H1 (cell line): ENCODE results near the gene ELMO3. TPM values are rescaled to one million over a fixed set of nuclear protein-coding genes. Genes with fewer than 3 reads are reported as not detected.
A peak's percentile ranks its signal among the peaks of the same experiment; 100 is the strongest.

Experiments used
- CTCF ChIA-PET: fragments of 300-600 bp; sonication (Branson Sonifier 250); formaldehyde crosslinking; loops from one replicate; lab custom pipeline; 2021; ENCODE audit not compliant: partially characterized antibody; lab: Charles Lee
- POLR2A ChIA-PET: fragments of 300-600 bp; sonication (Branson Sonifier 250); formaldehyde crosslinking; loops from one replicate; lab custom pipeline; 2021; ENCODE audit warnings: inconsistent platforms; ENCODE audit not compliant: partially characterized antibody; lab: Charles Lee
- DNase-seq, 2 experiments: peaks; one replicate each; pipeline versions ENCODE4 v3.0.0 to v3.0.0-alpha.2; 2010 to 2022; ENCODE audit warnings: low spot score in 2 of 2, low read depth in 1 of 2, mixed read lengths in 1 of 2
- FAIRE-seq: peaks from 2 replicates; lab custom pipeline; 2011; peaks lifted over from hg19 to GRCh38; lab: Jason Lieb, UNC
- H2AFZ ChIP-seq: 2 replicates; pipeline ENCODE4 v1.8.1; 2012; ENCODE audit warnings: low read length, inconsistent platforms
- H2AK5ac ChIP-seq: 2 replicates; pipeline ENCODE4 v1.6.1; 2013; ENCODE audit warnings: low read depth, low read length
- H2BK120ac ChIP-seq: replicated peaks from 2 replicates; pipeline ENCODE3; 2013; ENCODE audit warnings: low read depth, low read length, inconsistent platforms
- H2BK12ac ChIP-seq: 2 replicates; pipeline ENCODE4 v1.6.1; 2013; ENCODE audit warnings: low read depth, low read length
- H2BK15ac ChIP-seq: 2 replicates; pipeline ENCODE4 v1.6.1; 2013; ENCODE audit warnings: low read length
- H2BK20ac ChIP-seq: 2 replicates; pipeline ENCODE4 v1.6.1; 2013; ENCODE audit warnings: low read length
- H2BK5ac ChIP-seq: 2 replicates; pipeline ENCODE4 v1.6.1; 2013; ENCODE audit warnings: low read depth, low read length
- H3K14ac ChIP-seq: 2 replicates; pipeline ENCODE4 v1.6.1; 2013; ENCODE audit warnings: inconsistent platforms; ENCODE audit not compliant: insufficient read length
- H3K18ac ChIP-seq: 2 replicates; pipeline ENCODE4 v1.6.1; 2013; ENCODE audit warnings: low read length; ENCODE audit errors: extremely low read depth
- H3K23ac ChIP-seq: 2 replicates; pipeline ENCODE4 v1.6.1; 2013; ENCODE audit warnings: inconsistent platforms; ENCODE audit not compliant: insufficient read length
- H3K23me2 ChIP-seq: 2 replicates; pipeline ENCODE4 v1.6.1; 2013; ENCODE audit warnings: low read depth, low read length
- H3K27ac ChIP-seq: 2 replicates; pipeline ENCODE4 v1.6.1; 2011; ENCODE audit warnings: low read depth, low read length, inconsistent platforms
- H3K27me3 ChIP-seq, 4 experiments: replicated peaks in 1 of 4; 1 replicate in 1 of 4; 2 replicates in 3 of 4; pipeline versions ENCODE4 v1.6.1 to v1.8.1; 2011 to 2013; ENCODE audit warnings: low read length in 3 of 4, mild to moderate bottlenecking in 3 of 4, inconsistent platforms in 2 of 4, mixed read lengths in 2 of 4, moderate library complexity in 1 of 4; ENCODE audit not compliant: control insufficient read depth in 3 of 4, insufficient read depth in 3 of 4; ENCODE audit errors: extremely low read depth in 1 of 4
- H3K36me3 ChIP-seq, 4 experiments: 2 replicates each; pipeline versions ENCODE4 v1.6.1 to v1.8.1; 2011 to 2013; ENCODE audit warnings: mild to moderate bottlenecking in 4 of 4, low read length in 3 of 4, moderate library complexity in 2 of 4, control low read depth in 1 of 4, inconsistent platforms in 1 of 4; ENCODE audit not compliant: insufficient read depth in 4 of 4, control insufficient read depth in 2 of 4
- H3K4ac ChIP-seq: replicated peaks from 2 replicates; pipeline ENCODE3; 2013; ENCODE audit warnings: low read length, low read depth, mixed read lengths, inconsistent platforms; ENCODE audit not compliant: insufficient read length
- H3K4me1 ChIP-seq, 4 experiments: replicated peaks in 1 of 4; 1 replicate in 1 of 4; 2 replicates in 3 of 4; pipeline versions ENCODE4 v1.6.1 to v1.8.1; 2011 to 2013; ENCODE audit warnings: low read length in 3 of 4, inconsistent platforms in 2 of 4, mixed read lengths in 1 of 4; ENCODE audit not compliant: insufficient read depth in 4 of 4, control insufficient read depth in 3 of 4
- H3K4me2 ChIP-seq, 2 experiments: 2 replicates each; pipeline versions ENCODE4 v1.6.1 to v1.8.1; 2011 to 2013; ENCODE audit warnings: low read depth in 2 of 2, low read length in 2 of 2, control low read depth in 1 of 2, inconsistent platforms in 1 of 2, mild to moderate bottlenecking in 1 of 2; ENCODE audit not compliant: insufficient read depth in 1 of 2
- H3K4me3 ChIP-seq, 4 experiments: fragments of 200-600, 300-600 bp in 1 of 4; sonication (generic), shearing (Covaris generic), sonication (Bioruptor Twin) in 1 of 4; 2 replicates each; pipeline versions ENCODE4 v1.5.1 to v1.8.1; 2011 to 2016; ENCODE audit warnings: low read length in 4 of 4, low read depth in 3 of 4, control low read depth in 2 of 4, inconsistent platforms in 2 of 4, mild to moderate bottlenecking in 2 of 4, mixed read lengths in 1 of 4, moderate library complexity in 1 of 4; ENCODE audit not compliant: insufficient read depth in 2 of 4; ENCODE audit errors: extremely low read depth in 1 of 4
- H3K56ac ChIP-seq: replicated peaks from 2 replicates; pipeline ENCODE3; 2013; ENCODE audit warnings: low read depth, mild to moderate bottlenecking, mixed read lengths, low read length, inconsistent platforms; ENCODE audit not compliant: insufficient read length
- H3K79me1 ChIP-seq: 2 replicates; pipeline ENCODE4 v1.6.1; 2013; ENCODE audit warnings: low read depth, low read length, control low read depth
- H3K79me2 ChIP-seq, 2 experiments: 2 replicates each; pipeline versions ENCODE4 v1.6.1 to v1.8.1; 2012 to 2013; ENCODE audit warnings: low read length in 2 of 2, mild to moderate bottlenecking in 2 of 2, inconsistent platforms in 1 of 2; ENCODE audit not compliant: insufficient read depth in 2 of 2, control insufficient read depth in 1 of 2
- H3K9ac ChIP-seq, 4 experiments: replicated peaks in 1 of 4; 1 replicate in 1 of 4; 2 replicates in 3 of 4; pipeline versions ENCODE4 v1.6.1 to v1.8.1; 2011 to 2013; ENCODE audit warnings: low read depth in 3 of 4, low read length in 3 of 4, control low read depth in 2 of 4, mild to moderate bottlenecking in 2 of 4, moderate library complexity in 2 of 4, inconsistent platforms in 1 of 4; ENCODE audit errors: extremely low read depth in 1 of 4
- H3K9me3 ChIP-seq, 2 experiments: 2 replicates each; pipeline versions ENCODE4 v1.6.1 to v1.8.1; 2012 to 2013; ENCODE audit warnings: mild to moderate bottlenecking in 2 of 2, moderate library complexity in 2 of 2, control low read depth in 1 of 2, inconsistent platforms in 1 of 2, low read depth in 1 of 2, low read length in 1 of 2, mixed read lengths in 1 of 2; ENCODE audit not compliant: insufficient read depth in 2 of 2
- H4K20me1 ChIP-seq, 2 experiments: replicated peaks in 1 of 2; 2 replicates each; pipeline versions ENCODE3 to v1.8.1; 2011 to 2013; ENCODE audit warnings: inconsistent platforms in 2 of 2, low read length in 2 of 2, mild to moderate bottlenecking in 1 of 2; ENCODE audit not compliant: insufficient read depth in 2 of 2, control insufficient read depth in 1 of 2
- H4K5ac ChIP-seq: 2 replicates; pipeline ENCODE4 v1.6.1; 2013; ENCODE audit warnings: low read length, low read depth, mixed read lengths, inconsistent platforms; ENCODE audit not compliant: insufficient read length
- H4K8ac ChIP-seq: 2 replicates; pipeline ENCODE4 v1.8.0; 2013; ENCODE audit warnings: mild to moderate bottlenecking, moderate library complexity, low read length, inconsistent platforms; ENCODE audit not compliant: insufficient read depth; ENCODE audit errors: extremely low read depth
- H4K91ac ChIP-seq: replicated peaks from 2 replicates; pipeline ENCODE3; 2013; ENCODE audit warnings: low read length, mixed read lengths, inconsistent platforms; ENCODE audit not compliant: insufficient read length
- JUND ChIP-seq: IDR thresholded peaks from 2 replicates; pipeline ENCODE4 v1.6.1; 2011; ENCODE audit warnings: mild to moderate bottlenecking, improper control_type of control experiment, low read length
- KDM4A ChIP-seq: IDR thresholded peaks from one replicate; pipeline ENCODE4 v1.7.1; 2012; ENCODE audit warnings: low read depth, mild to moderate bottlenecking, moderate library complexity, low read length, inconsistent platforms; ENCODE audit not compliant: severe bottlenecking
- RNF2 ChIP-seq: fragments of 200-900, 300-1000 bp; sonication (generic); IDR thresholded peaks from 2 replicates; pipeline ENCODE4 v1.7.1; 2016; ENCODE audit warnings: borderline replicate concordance, low read depth, mild to moderate bottlenecking, antibody characterized with exemption, low read length; ENCODE audit not compliant: poor library complexity, severe bottlenecking; ENCODE audit errors: missing control alignments
- TBP ChIP-seq: IDR thresholded peaks from 2 replicates; pipeline ENCODE4 v1.6.1; 2011; ENCODE audit warnings: low read depth, low read length, improper control_type of control experiment
- YY1 ChIP-seq: IDR thresholded peaks from 2 replicates; pipeline ENCODE4 v1.6.1; 2011; ENCODE audit warnings: low read depth, mild to moderate bottlenecking, low read length
- WGBS, 2 experiments: shearing (Covaris generic) in 1 of 2; methylation state at CpG; one replicate each; pipeline versions ENCODE4 v1.1.6 to v1.1.7; 2013 to 2015; ENCODE audit warnings: low lambda C conversion rate in 2 of 2, mixed read lengths in 2 of 2, inconsistent platforms in 1 of 2, low coverage in 1 of 2, missing lambda C conversion rate in 1 of 2; ENCODE audit not compliant: insufficient replicate concordance in 2 of 2, insufficient coverage in 1 of 2, insufficient read length in 1 of 2; ENCODE audit errors: extremely low coverage in 1 of 2, missing lambda C conversion rate in 1 of 2; 5-methylcytosine and 5-hydroxymethylcytosine counted together
- polyA plus RNA-seq, 7 experiments: library from polyadenylated mRNA; depleted of rRNA in 3 of 7; stranded (reverse) in 5 of 7; unstranded in 2 of 7; fragments of >200 nt in 5 of 7; fragments of 200-250 nt in 2 of 7; gene quantifications; 1 replicate in 5 of 7; 2 replicates in 1 of 7; 4 replicates in 1 of 7; pipeline versions ENCODE4 v1.2.1 to v1.2.3, GENCODE V29; 2011 to 2013; ENCODE audit warnings: missing spikeins in 2 of 7, mixed read lengths in 2 of 7
- total RNA-seq: library from RNA; stranded (reverse); fragmentation: NEBNext Ultra II Directional; extraction: Animal tissue kit (Norgen Biotek cat#: 25700); gene quantifications from 2 replicates; pipeline ENCODE4 v1.2.1, GENCODE V29; 2021
- TF ChIP-seq, protein P1 (sequence below): IDR thresholded peaks from 2 replicates; pipeline ENCODE4 v1.6.1; 2012; ENCODE audit warnings: inconsistent platforms
- TF ChIP-seq, protein P2 (sequence below): IDR thresholded peaks from 2 replicates; pipeline ENCODE4 v1.6.1; 2011; ENCODE audit warnings: low read length, improper control_type of control experiment

Gene ELMO3
- total and polyA plus RNA-seq, 2 of the 8 experiments (the other 6 are each of a cell fraction or from before 2014, with no cell fraction given), result 9.6 to 10.9 TPM

DNA sequence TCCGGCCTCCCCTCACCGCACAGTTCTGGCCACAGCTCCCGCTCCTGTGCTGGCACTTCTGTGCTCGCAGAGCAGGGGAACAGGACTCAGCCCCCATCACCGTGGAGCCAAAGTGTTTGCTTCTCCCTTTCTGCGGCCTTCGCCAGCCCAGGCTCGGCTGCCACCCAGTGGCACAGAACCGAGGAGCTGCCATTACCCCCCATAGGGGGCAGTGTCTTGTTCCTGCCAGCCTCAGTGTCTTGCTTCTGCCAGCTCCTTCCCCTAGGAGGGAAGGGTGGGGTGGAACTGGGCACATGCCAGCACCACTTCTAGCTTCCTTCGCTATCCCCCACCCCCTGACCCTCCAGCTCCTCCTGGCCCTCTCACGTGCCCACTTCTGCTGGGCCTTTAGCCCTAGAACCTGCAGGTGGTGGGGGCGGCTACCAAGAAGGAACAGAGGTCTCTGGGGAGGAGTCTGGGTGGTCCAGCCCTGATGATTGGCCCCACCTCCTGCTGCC lies 645 bp upstream of the ELMO3 start:
- Histone ChIP-seq H3K18ac (no peak overlapping the region), H2BK5ac (no peak overlapping the region), H2BK120ac (no peak overlapping the region), H4K91ac (no peak overlapping the region), H4K5ac (no peak overlapping the region), H3K56ac (no peak overlapping the region), H2BK20ac (no peak overlapping the region), H2BK15ac (no peak overlapping the region), H3K4me1 (peaks cover 0 to 12% (median 8%) of the 10 kb centered on the region in 4 experiments; a peak in 5 of 7 replicates), H2AK5ac (no peak overlapping the region), H2AFZ (no peak overlapping the region), H4K20me1 (peaks cover 1 to 22% of the 10 kb centered on the region in 2 experiments), H3K27me3 (no peaks in the 10 kb centered on the region), H3K4me2 (peak overlapping the region; percentile 61 to 94; a peak in 3 of 4 replicates), H3K4ac (no peak overlapping the region), H3K9ac (no peak overlapping the region), H2BK12ac (no peak overlapping the region; the same call in 1 of the 2 replicates), H4K8ac (no peak overlapping the region), H3K23me2 (peaks cover 6% of the 10 kb centered on the region; the same call in 1 of the 2 replicates), H3K27ac (no peak overlapping the region), H3K14ac (no peak overlapping the region), H3K23ac (no peak overlapping the region), H3K9me3 (no peaks in the 10 kb centered on the region), H3K79me2 (peaks cover 0 to 5% of the 10 kb centered on the region in 2 experiments; a peak in 3 of 4 replicates), H3K79me1 (0 out of 2 replicates have a peak, but pooled peaks cover 3% of the 10 kb centered on the region), H3K4me3 (peak overlapping the region in 1 of 4 experiments; percentile 75; a peak in 2 of 8 replicates), H3K36me3 (peaks cover 18 to 44% (median 34%) of the 10 kb centered on the region in 4 experiments)
- no peak for FAIRE-seq
- peak in 1 of 2 experiments; percentile 73 for DNase-seq
- WGBS, 2 experiments, result 72% methylated on average over 12 of the region's 12 CpGs; no CpG with 5 or more reads in 1 of the 2 experiments
- POLR2A ChIA-PET, result interaction anchor here (0.6 to 2.2 kb wide), 17 partner anchors 8 to 255 kb away, joined by 3 to 12 read pairs (median 4); partner anchors contain the start of genes EXOC3L1, FHOD1, MATCAP1 and NOL3
- CTCF ChIA-PET, result interaction anchor here (0.6 to 8.7 kb wide), 32 partner anchors 12 to 316 kb away, joined by 3 to 111 read pairs (median 5); partner anchors contain the start of genes EXOC3L1, MATCAP1, NOL3 and TMEM208
- TF ChIP-seq KDM4A (no peak), TBP (no peak), JUND (no peak), YY1 (0 out of 2 replicates have a peak, but pooled peaks have one; percentile 59), RNF2 (no peak)
- TF ChIP-seq, protein P1, sequence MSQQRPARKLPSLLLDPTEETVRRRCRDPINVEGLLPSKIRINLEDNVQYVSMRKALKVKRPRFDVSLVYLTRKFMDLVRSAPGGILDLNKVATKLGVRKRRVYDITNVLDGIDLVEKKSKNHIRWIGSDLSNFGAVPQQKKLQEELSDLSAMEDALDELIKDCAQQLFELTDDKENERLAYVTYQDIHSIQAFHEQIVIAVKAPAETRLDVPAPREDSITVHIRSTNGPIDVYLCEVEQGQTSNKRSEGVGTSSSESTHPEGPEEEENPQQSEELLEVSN, result no peak
- TF ChIP-seq, protein P2, sequence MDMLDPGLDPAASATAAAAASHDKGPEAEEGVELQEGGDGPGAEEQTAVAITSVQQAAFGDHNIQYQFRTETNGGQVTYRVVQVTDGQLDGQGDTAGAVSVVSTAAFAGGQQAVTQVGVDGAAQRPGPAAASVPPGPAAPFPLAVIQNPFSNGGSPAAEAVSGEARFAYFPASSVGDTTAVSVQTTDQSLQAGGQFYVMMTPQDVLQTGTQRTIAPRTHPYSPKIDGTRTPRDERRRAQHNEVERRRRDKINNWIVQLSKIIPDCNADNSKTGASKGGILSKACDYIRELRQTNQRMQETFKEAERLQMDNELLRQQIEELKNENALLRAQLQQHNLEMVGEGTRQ, result no peak
